Right ventricle myocardium superior (tissue), 1 donor: ENCODE results near the gene ABCC5. TPM values are rescaled to one million over a fixed set of nuclear protein-coding genes. Genes with fewer than 3 reads are reported as not detected.
"Not testable (repeated sequence)": the region's sequence is repeated elsewhere in the genome, so short reads cannot be mapped to it uniquely, and the experiment has no call there.

ENCODE experiments used
- ATAC-seq: fragments of 200-7000 bp; cut with Tn5 transposase; one replicate; pipeline ENCODE4 v1.9.1; 2020; ENCODE audit warnings: mild to moderate bottlenecking; ENCODE audit not compliant: poor library complexity
- DNase-seq: peaks from one replicate; pipeline ENCODE4 v3.0.0-alpha.2; 2020
- intact Hi-C: fragments of 100-400 bp; cut with DNase I; formaldehyde crosslinking; loops from one replicate; pipeline ENCODE4 v1.11.2; 2022
- total RNA-seq: library from RNA; stranded (reverse); fragmentation: NEBNext Ultra II Directional; extraction: Animal tissue kit (Norgen Biotek cat#: 25700); gene quantifications from one replicate; pipeline ENCODE4 v1.2.1, GENCODE V29; 2021
- donor health status: DM: no; HTN: yes; CAD: no; lungs with severe emphysema.

Gene ABCC5
- total RNA-seq, 1 donor from 2014 or later = 44.5 TPM

DNA sequence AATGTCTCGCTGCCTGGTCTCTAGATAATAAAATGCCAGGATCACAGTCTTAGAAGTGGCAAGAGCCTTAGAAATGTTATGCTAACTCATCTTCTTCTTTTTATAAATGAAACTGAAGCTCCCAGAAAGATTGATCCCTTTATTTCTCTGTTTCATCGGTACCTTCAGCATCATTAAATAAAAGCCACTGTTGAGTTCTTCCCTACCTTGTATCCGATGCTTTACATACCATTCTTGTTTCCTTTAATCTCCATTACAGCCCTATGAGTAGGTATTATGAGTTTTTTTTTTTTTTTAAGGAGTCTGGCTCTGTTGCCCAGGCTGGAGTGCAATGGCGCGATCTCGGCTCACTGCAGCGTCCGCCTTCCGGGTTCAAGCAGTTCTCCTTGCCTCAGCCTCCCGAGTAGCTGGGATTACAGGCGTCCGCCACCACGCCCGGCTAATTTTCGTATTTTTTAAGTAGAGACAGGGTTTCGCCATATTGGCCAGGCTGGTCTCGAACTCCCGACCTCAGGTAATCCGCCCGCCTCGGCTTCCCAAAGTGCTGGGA is 815 bp upstream of the ABCC5 start:
- DNase-seq (no peak), ATAC-seq (no peak)
- intact Hi-C loops = no loop called here

GRCh38 chr3:184016811-184017671 is 643 bp downstream of the ABCC5 start:
- intact Hi-C loops = no loop called here
- DNase-seq = peak; percentile 79
- peak; percentile 94 for ATAC-seq

- ATAC-seq = no peak
- intact Hi-C loops = no loop called here
Observed at GRCh38 chr3:184016169-184016570, 1.5 kb downstream of the ABCC5 start.

GRCh38 chr3:184015381-184016019 is 2.2 kb downstream of the ABCC5 start:
- no peak for DNase-seq
- ATAC-seq = peak; percentile 55
- intact Hi-C loops = no loop called here

More at GRCh38 chr3:184016169-184016570, 1.5 kb downstream of the ABCC5 start:
- DNase-seq = no peak

DNA sequence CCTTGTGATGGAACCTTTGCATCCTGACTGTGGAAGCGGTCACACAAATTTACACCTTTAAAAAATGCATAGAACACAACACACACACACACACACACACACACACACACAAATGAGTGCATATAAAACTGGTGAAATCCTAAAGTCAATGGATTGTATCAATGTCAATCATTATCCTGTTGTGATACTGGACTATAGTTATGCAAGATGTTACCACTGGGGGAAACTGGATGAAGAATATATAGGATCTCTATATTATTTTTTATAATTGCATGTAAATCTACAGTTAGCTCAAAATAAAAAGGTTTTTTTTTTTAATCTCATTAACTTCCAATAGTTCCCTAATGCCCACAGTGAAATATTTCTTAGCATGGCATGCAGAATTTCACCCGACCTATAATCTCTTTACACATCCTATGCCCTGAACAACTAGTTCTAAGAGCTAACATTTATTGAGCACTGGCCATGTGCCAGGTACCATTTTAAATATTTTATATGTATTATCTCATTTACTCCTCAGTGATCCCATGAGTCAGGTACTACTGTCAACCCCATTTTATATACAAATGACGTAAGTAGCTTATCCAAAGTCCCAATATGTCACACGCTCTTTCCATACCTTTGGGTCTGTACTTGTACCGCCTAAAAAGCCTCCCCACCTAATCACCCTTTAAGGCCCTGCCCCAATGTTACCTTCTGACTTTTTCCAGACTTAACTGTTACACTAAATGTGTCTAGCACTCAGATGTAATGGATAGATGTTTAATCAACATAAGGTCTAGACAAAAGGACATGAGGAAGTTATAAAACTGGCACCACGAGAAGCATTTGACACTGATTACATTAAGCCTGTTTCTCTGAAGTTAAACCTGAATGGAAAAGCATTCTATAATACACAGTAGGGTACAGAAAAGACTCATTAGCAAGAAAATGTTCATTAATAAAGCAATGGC is 5.5 kb downstream of the ABCC5 start:
- DNase-seq (no peak), ATAC-seq (no peak)
- intact Hi-C loops = no loop called here

- intact Hi-C loops = no loop called here
- DNase-seq (no peak), ATAC-seq (no peak)
Observed at GRCh38 chr3:184011230-184011876, 6.3 kb downstream of the ABCC5 start.

DNA sequence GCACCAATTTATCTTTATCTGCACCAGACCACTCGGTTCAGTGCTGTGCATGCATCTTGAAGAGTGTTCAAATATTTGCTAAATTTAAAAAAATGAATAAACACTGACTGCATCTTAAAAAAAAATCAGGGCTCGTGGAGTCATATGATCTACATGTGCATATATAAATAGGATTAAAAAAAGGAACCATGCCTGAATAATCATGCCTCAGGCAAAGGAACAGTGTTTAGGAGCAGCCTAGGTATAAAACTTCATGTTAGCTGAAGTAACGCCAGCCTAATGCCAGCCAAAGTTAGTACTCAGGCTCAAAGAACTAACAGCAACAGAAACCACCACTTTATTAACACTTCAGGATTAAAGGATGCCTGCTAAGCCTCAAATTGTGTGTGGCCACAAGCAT is 9.5 kb downstream of the ABCC5 start:
- intact Hi-C loops = loop anchor here (5.0 kb wide), 1 partner anchor 371 kb away; the partner anchor contains the start of gene KLHL24
- ATAC-seq = no peak
- no peak for DNase-seq

GRCh38 chr3:184007143-184007813 is 10.4 kb downstream of the ABCC5 start:
- ATAC-seq = not testable (repeated sequence)
- intact Hi-C loops = loop anchor here (5.0 kb wide), 1 partner anchor 370 kb away; the partner anchor contains the start of gene KLHL24

DNA sequence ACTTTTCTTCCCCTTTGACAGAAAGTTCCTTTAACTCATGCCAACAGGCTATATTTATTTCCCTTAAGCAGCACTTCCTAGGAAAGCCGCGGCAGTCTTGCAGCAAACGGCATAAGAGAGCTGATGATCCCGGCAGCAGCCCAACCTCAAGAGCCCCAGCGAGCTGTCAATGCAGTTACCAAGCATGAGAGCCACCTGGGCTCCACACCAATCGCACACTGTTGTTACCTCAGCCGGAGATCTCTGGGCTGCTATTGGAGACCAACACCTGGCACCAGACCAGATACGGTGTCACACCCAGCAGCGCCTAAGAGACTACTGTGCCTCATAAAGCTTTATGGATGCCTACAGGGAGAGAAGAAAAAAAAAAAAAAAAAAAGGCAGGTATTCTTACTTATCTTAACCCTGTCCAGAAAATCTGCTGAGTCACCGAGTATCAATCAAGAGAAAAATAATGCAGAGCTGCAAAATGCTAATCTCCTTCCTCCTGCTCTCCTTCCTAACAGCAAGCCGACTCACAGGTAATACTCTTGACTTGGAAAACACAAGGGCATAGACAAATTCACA is 11.7 kb downstream of the ABCC5 start:
- ATAC-seq (peak; percentile 77), DNase-seq (peak; percentile 76)
- intact Hi-C loops = loop anchor here (5.0 kb wide), 1 partner anchor 369 kb away; the partner anchor contains the start of gene KLHL24

More at GRCh38 chr3:184007143-184007813, 10.4 kb downstream of the ABCC5 start:
- DNase-seq = not testable (repeated sequence)

DNA sequence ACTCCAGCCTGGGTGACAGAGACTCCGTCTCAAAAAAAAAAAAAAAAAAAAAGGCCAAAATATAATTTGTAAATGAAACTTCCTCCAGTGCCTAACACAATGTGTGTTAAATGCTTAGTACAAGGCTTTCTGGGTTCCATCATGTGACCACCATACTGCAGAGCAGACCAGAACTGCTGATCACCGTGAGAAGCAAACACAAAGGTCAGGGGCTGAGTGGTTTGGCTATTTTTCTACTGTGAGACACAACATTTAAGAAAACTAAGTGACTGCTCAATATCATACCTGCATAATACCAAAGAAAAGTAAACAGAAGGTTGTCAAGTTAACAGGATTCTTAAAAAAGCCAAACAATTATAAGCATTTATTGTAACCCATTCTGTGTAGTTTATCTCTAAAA is 13.2 kb downstream of the ABCC5 start:
- no peak for DNase-seq
- ATAC-seq = peak; percentile 40
- intact Hi-C loops = no loop called here

DNA sequence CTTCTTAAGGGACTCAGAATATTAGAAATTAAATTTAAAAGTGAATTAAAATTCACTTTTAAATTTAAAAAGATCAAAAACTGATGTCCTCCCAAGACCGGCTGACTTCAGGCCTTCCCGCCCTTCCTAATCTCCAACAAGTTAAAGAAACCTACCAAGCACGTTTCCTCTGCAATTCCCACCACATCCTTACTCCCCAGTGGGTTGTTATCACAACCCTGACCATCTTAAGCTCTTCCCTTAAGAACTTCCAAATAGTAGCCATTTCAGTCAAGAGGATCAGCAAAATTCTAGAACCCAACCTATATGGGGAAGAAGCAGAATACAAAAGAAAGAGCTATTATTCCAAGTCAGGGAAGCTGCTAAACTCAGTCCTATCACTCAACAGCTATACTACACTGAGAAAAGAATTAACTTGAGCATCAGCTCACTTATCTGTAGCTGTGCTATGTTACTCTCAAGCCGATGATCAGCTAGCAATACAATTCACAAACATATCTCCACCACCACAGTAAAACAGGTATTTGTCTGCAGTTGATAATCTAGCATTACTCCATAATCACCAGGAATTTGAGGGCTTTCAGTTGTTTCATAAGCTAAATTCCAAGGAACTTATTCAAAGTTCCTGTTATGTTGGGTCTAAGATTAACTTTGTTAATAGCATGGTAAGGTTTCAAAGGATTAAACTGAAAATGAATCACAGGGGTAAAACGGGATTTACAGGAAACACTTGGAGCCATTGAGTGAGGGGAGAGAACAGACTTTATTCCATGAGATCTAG is 14.3 kb downstream of the ABCC5 start:
- intact Hi-C loops = no loop called here
- DNase-seq = no peak

DNA sequence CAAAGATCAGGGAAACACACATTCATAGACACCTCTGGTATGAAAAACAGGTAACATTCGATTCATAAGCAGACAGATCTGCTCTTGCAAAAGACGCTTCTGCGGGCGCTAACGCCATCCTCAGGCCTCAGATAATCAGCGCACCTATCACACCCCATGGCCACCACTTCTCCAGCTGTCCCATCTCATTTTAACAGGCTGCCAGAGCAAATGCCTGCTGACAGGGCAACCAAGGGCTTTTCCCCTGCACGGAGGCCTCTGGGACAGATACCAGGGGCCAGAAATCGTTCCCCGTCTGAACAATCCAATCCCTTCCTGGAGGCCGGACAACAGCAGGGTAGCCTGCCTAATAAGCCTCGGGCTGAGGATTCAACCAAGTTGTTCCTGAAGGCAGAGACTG is 15.2 kb downstream of the ABCC5 start:
- peak; percentile 71 for ATAC-seq
- intact Hi-C loops = no loop called here
- DNase-seq = peak; percentile 66

More for the DNA sequence above, 14.3 kb downstream of the ABCC5 start:
- ATAC-seq = no peak

DNA sequence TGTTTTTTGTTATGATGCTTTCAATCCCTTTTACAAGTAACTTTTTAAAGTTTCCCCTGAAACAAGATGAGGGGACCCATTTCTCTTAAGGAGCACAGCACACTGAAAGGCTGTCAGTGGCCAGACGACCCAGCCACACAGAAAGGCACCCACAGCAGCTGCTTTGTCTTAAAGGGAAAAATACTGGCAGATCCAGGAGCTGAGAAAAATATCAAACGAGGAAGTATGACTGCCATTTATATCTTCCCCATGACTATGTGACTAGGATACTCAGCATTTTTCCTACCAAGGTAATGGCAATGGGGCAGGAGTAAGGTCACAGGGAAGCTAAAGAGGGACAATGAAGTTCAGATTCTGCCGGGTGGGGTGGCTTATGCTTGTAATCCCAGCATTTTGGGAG is 15.9 kb downstream of the ABCC5 start:
- DNase-seq (no peak), ATAC-seq (no peak)
- intact Hi-C loops = no loop called here

- ATAC-seq = no peak
- intact Hi-C loops = no loop called here
- no peak for DNase-seq
Observed at GRCh38 chr3:183991403-183991802, 26.3 kb downstream of the ABCC5 start.

GRCh38 chr3:183988216-183988790 is 29.4 kb downstream of the ABCC5 start:
- no peak for ATAC-seq
- no peak for DNase-seq
- intact Hi-C loops = no loop called here

DNA sequence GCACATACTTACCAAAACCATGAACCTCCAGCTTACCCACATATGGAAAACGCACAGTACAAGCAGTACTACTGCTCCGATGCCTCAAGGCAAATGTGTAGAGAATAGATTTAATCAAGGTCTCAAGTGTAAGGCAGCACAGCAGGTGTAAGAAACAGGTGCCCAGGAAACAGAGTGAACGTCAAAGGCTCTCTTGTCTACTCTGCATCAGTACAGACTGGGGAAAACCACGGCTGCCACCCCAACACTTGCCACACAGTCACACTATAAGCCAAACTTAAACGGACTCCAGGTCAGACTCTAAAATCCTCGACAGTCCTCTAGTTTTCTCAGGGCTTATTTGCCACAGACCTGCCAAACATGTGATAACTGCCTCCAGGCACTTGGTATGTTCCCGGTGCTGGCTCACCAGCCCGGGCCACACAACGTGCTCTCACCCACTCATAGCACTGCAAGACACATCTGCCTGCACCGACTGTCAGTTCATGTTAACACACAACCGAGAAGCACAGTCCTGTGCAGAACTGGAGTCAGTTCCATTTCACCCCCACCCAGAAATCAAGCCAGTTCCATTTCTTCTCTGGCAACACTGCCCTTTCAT is 30.6 kb downstream of the ABCC5 start:
- no peak for ATAC-seq
- intact Hi-C loops = no loop called here
- no peak for DNase-seq
